SK-N-MC (cell line): ENCODE data around the gene PPOX.

Experiments
- EZH2 ChIP-seq: fragments of 200-600 bp; sonication (generic); IDR thresholded peaks from one replicate; pipeline ENCODE4 v1.6.1; 2017; ENCODE audit warnings: antibody characterized with exemption
- FOXP2 ChIP-seq: optimal IDR thresholded peaks from 2 replicates; pipeline ENCODE3; 2011; ENCODE audit warnings: mild to moderate bottlenecking, moderate library complexity; ENCODE audit not compliant: insufficient read depth; ENCODE audit errors: extremely low read length, control extremely low read depth
- POLR2AphosphoS5 ChIP-seq: IDR thresholded peaks from 2 replicates; pipeline ENCODE4 v1.6.1; 2012; ENCODE audit warnings: mild to moderate bottlenecking, low read depth, low read length, borderline replicate concordance

GRCh38 chr1:161199506-161200139 lies 33.4 kb downstream of the PPOX start:
- no peak for TF ChIP-seq EZH2
- TF ChIP-seq FOXP2 = no peak
- TF ChIP-seq POLR2AphosphoS5 = peak; percentile 79
